Body of pancreas (tissue), 4 donors: ENCODE data around the gene KLF15. TPM values are rescaled to one million over a fixed set of nuclear protein-coding genes. Genes with fewer than 3 reads are reported as not detected.

ENCODE experiments used
- ATAC-seq: fragments of 150-250 bp; one replicate; pipeline ENCODE4 v1.9.1; 2016
- DNase-seq, 4 donors: peaks; one replicate each; pipeline ENCODE4 v3.0.0-alpha.2; 2019
- H3K27ac ChIP-seq, 4 donors: fragments of 200-600 bp; sonication (generic); 1 replicate in 3 of 4; 2 replicates in 1 of 4; pipeline versions ENCODE4 v1.5.1 to v1.6.1; 2016 to 2019; ENCODE audit warnings: mild to moderate bottlenecking in 1 of 4, mixed read lengths in 1 of 4, moderate library complexity in 1 of 4
- H3K27me3 ChIP-seq, 2 donors: fragments of 200-600 bp; sonication (generic); one replicate each; pipeline ENCODE4 v1.6.0; 2016; ENCODE audit warnings: mild to moderate bottlenecking in 1 of 2
- H3K36me3 ChIP-seq, 2 donors: fragments of 200-600 bp; sonication (generic); replicated peaks in 1 of 2; 2 replicates each; pipeline ENCODE4 v1.5.1; 2016; ENCODE audit warnings: low read depth in 2 of 2; ENCODE audit not compliant: insufficient read depth in 1 of 2
- H3K4me1 ChIP-seq: fragments of 200-600 bp; sonication (generic); one replicate; pipeline ENCODE4 v1.6.0; 2016
- H3K4me3 ChIP-seq, 2 donors: fragments of 200-600 bp; sonication (generic); 1 replicate in 1 of 2; 2 replicates in 1 of 2; pipeline ENCODE4 v1.5.1; 2016 to 2019
- H3K9me3 ChIP-seq, 3 donors: fragments of 200-600 bp; sonication (generic); 1 replicate in 2 of 3; 2 replicates in 1 of 3; pipeline ENCODE4 v1.5.1; 2016
- CTCF ChIP-seq, 7 experiments: fragments of 450-650 bp in 4 of 7; fragments of 200-600 bp in 3 of 7; sonication (generic) in 3 of 7; IDR thresholded peaks; one replicate each; pipeline ENCODE4 v1.5.1; 2016 to 2019; ENCODE audit warnings: antibody characterized with exemption in 7 of 7
- POLR2A ChIP-seq, 3 donors: fragments of 450-650 bp; IDR thresholded peaks; one replicate each; pipeline ENCODE4 v1.6.1; 2016; ENCODE audit warnings: antibody characterized with exemption in 3 of 3, mild to moderate bottlenecking in 2 of 3
- WGBS, 2 donors: methylation state at CpG; one replicate each; pipeline ENCODE4 v1.1.5; 2017; 5-methylcytosine and 5-hydroxymethylcytosine counted together
- intact Hi-C: fragments of 100-400 bp; cut with DNase I; formaldehyde crosslinking; loops from one replicate; pipeline ENCODE4 v1.15.1; 2023
- total RNA-seq, 2 donors: library from RNA; depleted of rRNA; stranded (reverse); fragments of >200 nt; gene quantifications; one replicate each; pipeline ENCODE4 v1.1.0, GENCODE V29; 2016

KLF15 gene
- total RNA-seq, 2 donors from 2014 or later, result 37.4 to 40.2 TPM

DNA sequence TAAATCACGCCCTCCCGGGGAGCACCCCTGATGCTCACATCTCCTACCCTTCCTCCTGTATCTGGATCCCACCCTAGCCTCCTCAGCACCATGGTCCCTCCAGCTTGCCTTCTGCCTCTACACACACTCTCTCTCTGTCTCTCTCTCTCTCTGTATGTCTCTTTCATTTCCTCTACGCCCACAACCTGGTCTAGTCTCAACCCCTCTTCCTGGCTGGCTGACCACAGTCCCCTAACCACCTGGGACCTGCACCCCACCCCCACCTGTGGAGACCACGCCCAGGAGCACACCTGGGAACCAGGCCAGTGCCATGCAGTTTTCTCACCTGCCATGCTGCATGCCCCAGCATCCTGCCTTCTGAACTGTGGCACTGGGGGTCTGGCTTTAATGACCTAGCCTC lies 33.5 kb upstream of the KLF15 start:
- DNase-seq (no peak), ATAC-seq (no peak)
- intact Hi-C loops, result loop anchor here (5.0 kb wide), 1 partner anchor 258 kb away; no protein-coding TSS in a partner anchor
- H3K9me3 ChIP-seq, result no peaks in the 10 kb centered on the region
- TF ChIP-seq CTCF (IDR thresholded peaks at IDR 0.05), result no peak
- H3K36me3 ChIP-seq, result no peaks in the 10 kb centered on the region
- 55 to 66% methylated on average over 4 of the region's 4 CpGs for WGBS, 2 donors
- no peak overlapping the region for H3K4me3 ChIP-seq
- H3K27ac ChIP-seq, result no peak overlapping the region
- H3K4me1 ChIP-seq, result peaks cover 20% of the 10 kb centered on the region
- H3K27me3 ChIP-seq, result no peaks in the 10 kb centered on the region

- DNase-seq (no peak), ATAC-seq (no peak)
- 83 to 91% methylated on average over 15 of the region's 15 CpGs for WGBS, 2 donors
- TF ChIP-seq POLR2A (IDR thresholded peaks at IDR 0.05) (no peak), CTCF (IDR thresholded peaks at IDR 0.05) (no peak)
- intact Hi-C loops, result loop anchor here (5.0 kb wide), 1 partner anchor 258 kb away; no protein-coding TSS in a partner anchor
- Histone ChIP-seq H3K27ac (no peak overlapping the region), H3K4me1 (peaks cover 20% of the 10 kb centered on the region), H3K36me3 (no peaks in the 10 kb centered on the region), H3K27me3 (no peaks in the 10 kb centered on the region), H3K4me3 (no peak overlapping the region), H3K9me3 (no peaks in the 10 kb centered on the region)
Measured at GRCh38 chr3:126390201-126390600, 33.0 kb upstream of the KLF15 start.

- ATAC-seq (no peak), DNase-seq (no peak)
- peaks cover 17% of the 10 kb centered on the region for H3K4me1 ChIP-seq
- H3K36me3 ChIP-seq, result no peaks in the 10 kb centered on the region
- WGBS, 2 donors, result 56 to 58% methylated on average over 17 of the region's 17 CpGs
- intact Hi-C loops, result loop anchor here (5.0 kb wide), 1 partner anchor 257 kb away; no protein-coding TSS in a partner anchor
- H3K27ac ChIP-seq, result peak overlapping the region; percentile 69 to 92 (median 89)
- TF ChIP-seq CTCF (IDR thresholded peaks at IDR 0.05) (no peak), POLR2A (IDR thresholded peaks at IDR 0.05) (no peak)
- H3K27me3 ChIP-seq, result no peaks in the 10 kb centered on the region
- no peak overlapping the region for H3K4me3 ChIP-seq
- H3K9me3 ChIP-seq, result no peaks in the 10 kb centered on the region
Measured at GRCh38 chr3:126389794-126390146, 32.6 kb upstream of the KLF15 start.

DNA sequence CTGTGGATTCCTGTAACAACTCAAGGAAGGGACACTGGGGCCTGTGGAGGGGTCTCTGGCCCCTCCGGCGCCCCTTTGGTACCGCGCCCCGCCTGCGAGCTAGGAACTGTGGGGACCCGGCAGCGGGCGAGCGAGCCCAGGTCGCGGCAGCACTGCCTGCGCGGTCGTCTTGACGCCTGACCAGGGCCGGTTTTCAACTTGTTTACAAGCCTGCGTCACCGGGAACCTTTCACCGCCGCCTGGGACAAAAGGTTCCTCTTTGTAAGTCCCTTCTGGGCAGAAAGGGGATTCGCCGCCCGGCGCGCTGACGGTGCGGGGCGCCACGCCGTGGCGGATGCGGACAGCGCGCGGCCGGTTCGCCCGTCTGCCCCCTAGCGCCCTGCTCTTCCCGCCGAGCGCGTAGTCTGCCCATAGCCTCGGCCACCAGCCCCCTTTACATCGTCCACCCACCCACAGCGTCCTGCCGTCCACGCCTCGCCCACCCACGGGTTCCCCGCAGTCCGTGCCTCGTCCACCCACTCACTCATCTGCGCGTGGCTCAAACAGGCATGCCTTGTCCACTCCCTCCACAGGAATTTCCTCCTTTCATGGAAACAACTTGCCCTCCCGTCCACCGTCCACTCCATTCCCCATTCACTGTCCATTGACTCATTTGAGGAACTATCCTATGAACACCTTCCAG lies 32.0 kb upstream of the KLF15 start:
- 2% methylated on average over 36 to 58 of the region's 58 CpGs for WGBS, 2 donors
- H3K27me3 ChIP-seq, result no peaks in the 10 kb centered on the region
- no peaks in the 10 kb centered on the region for H3K36me3 ChIP-seq
- H3K27ac ChIP-seq, result peak overlapping the region; percentile 69 to 92 (median 89)
- intact Hi-C loops, result no loop called here
- peaks cover 13% of the 10 kb centered on the region for H3K4me1 ChIP-seq
- no peaks in the 10 kb centered on the region for H3K9me3 ChIP-seq
- TF ChIP-seq POLR2A (IDR thresholded peaks at IDR 0.05) (peak; percentile 55 to 81 (median 81)), CTCF (IDR thresholded peaks at IDR 0.05) (peak; percentile 95 to 100 (median 99))
- ATAC-seq (peak; percentile 99), DNase-seq (peak; percentile 94 to 98 (median 97))
- H3K4me3 ChIP-seq, result no peak overlapping the region

DNA sequence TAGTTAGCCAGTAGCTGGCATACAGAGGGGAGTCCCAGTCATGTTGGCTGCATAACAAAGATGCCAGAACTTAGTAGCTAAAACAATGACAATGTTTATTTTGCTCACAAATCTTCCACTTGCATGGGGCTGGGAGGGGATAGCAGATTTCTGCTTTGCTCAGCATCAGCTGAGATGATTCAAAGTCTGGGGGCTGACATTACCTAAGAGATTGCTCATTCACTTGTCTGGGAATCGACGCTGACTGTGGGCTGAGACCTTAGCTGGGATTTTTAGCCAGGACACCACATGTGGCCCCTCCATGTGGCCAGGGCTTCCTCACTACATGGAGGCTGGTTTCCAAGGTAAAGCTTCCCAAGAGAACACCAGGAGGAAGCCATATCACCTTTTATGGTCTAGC lies 24.8 kb upstream of the KLF15 start:
- Histone ChIP-seq H3K27ac (no peak overlapping the region), H3K36me3 (no peaks in the 10 kb centered on the region), H3K9me3 (no peaks in the 10 kb centered on the region), H3K4me1 (no peaks in the 10 kb centered on the region), H3K27me3 (no peaks in the 10 kb centered on the region), H3K4me3 (no peak overlapping the region)
- no peak for ATAC-seq
- TF ChIP-seq POLR2A (IDR thresholded peaks at IDR 0.05), result no peak
- TF ChIP-seq CTCF (IDR thresholded peaks at IDR 0.05), result no peak
- DNase-seq, result no peak
- intact Hi-C loops, result no loop called here
- 35% methylated on average over 2 of the region's 2 CpGs; no CpG with 5 or more reads in 1 of the 2 donors for WGBS, 2 donors
